H1 (cell line): ENCODE data around the gene OGDHL. TPM values are rescaled to one million over a fixed set of nuclear protein-coding genes. Genes with fewer than 3 reads are reported as not detected.

Experiments used
- CTCF ChIA-PET: fragments of 300-600 bp; sonication (Branson Sonifier 250); formaldehyde crosslinking; loops from one replicate; lab custom pipeline; 2021; ENCODE audit not compliant: partially characterized antibody; lab: Charles Lee
- POLR2A ChIA-PET: fragments of 300-600 bp; sonication (Branson Sonifier 250); formaldehyde crosslinking; loops from one replicate; lab custom pipeline; 2021; ENCODE audit warnings: inconsistent platforms; ENCODE audit not compliant: partially characterized antibody; lab: Charles Lee
- DNase-seq, 2 experiments: peaks; one replicate each; pipeline versions ENCODE4 v3.0.0 to v3.0.0-alpha.2; 2010 to 2022; ENCODE audit warnings: low spot score in 2 of 2, low read depth in 1 of 2, mixed read lengths in 1 of 2
- FAIRE-seq: peaks from 2 replicates; lab custom pipeline; 2011; peaks lifted over from hg19 to GRCh38; lab: Jason Lieb, UNC
- H2AFZ ChIP-seq: 2 replicates; pipeline ENCODE4 v1.8.1; 2012; ENCODE audit warnings: low read length, inconsistent platforms
- H2AK5ac ChIP-seq: 2 replicates; pipeline ENCODE4 v1.6.1; 2013; ENCODE audit warnings: low read depth, low read length
- H2BK120ac ChIP-seq: replicated peaks from 2 replicates; pipeline ENCODE3; 2013; ENCODE audit warnings: low read depth, low read length, inconsistent platforms
- H2BK12ac ChIP-seq: 2 replicates; pipeline ENCODE4 v1.6.1; 2013; ENCODE audit warnings: low read depth, low read length
- H2BK15ac ChIP-seq: 2 replicates; pipeline ENCODE4 v1.6.1; 2013; ENCODE audit warnings: low read length
- H2BK20ac ChIP-seq: 2 replicates; pipeline ENCODE4 v1.6.1; 2013; ENCODE audit warnings: low read length
- H2BK5ac ChIP-seq: 2 replicates; pipeline ENCODE4 v1.6.1; 2013; ENCODE audit warnings: low read depth, low read length
- H3K14ac ChIP-seq: 2 replicates; pipeline ENCODE4 v1.6.1; 2013; ENCODE audit warnings: inconsistent platforms; ENCODE audit not compliant: insufficient read length
- H3K18ac ChIP-seq: 2 replicates; pipeline ENCODE4 v1.6.1; 2013; ENCODE audit warnings: low read length; ENCODE audit errors: extremely low read depth
- H3K23ac ChIP-seq: 2 replicates; pipeline ENCODE4 v1.6.1; 2013; ENCODE audit warnings: inconsistent platforms; ENCODE audit not compliant: insufficient read length
- H3K23me2 ChIP-seq: 2 replicates; pipeline ENCODE4 v1.6.1; 2013; ENCODE audit warnings: low read depth, low read length
- H3K27ac ChIP-seq: 2 replicates; pipeline ENCODE4 v1.6.1; 2011; ENCODE audit warnings: low read depth, low read length, inconsistent platforms
- H3K27me3 ChIP-seq, 4 experiments: replicated peaks in 1 of 4; 1 replicate in 1 of 4; 2 replicates in 3 of 4; pipeline versions ENCODE4 v1.6.1 to v1.8.1; 2011 to 2013; ENCODE audit warnings: low read length in 3 of 4, mild to moderate bottlenecking in 3 of 4, inconsistent platforms in 2 of 4, mixed read lengths in 2 of 4, moderate library complexity in 1 of 4; ENCODE audit not compliant: control insufficient read depth in 3 of 4, insufficient read depth in 3 of 4; ENCODE audit errors: extremely low read depth in 1 of 4
- H3K36me3 ChIP-seq, 4 experiments: 2 replicates each; pipeline versions ENCODE4 v1.6.1 to v1.8.1; 2011 to 2013; ENCODE audit warnings: mild to moderate bottlenecking in 4 of 4, low read length in 3 of 4, moderate library complexity in 2 of 4, control low read depth in 1 of 4, inconsistent platforms in 1 of 4; ENCODE audit not compliant: insufficient read depth in 4 of 4, control insufficient read depth in 2 of 4
- H3K4ac ChIP-seq: replicated peaks from 2 replicates; pipeline ENCODE3; 2013; ENCODE audit warnings: low read length, low read depth, mixed read lengths, inconsistent platforms; ENCODE audit not compliant: insufficient read length
- H3K4me1 ChIP-seq, 4 experiments: replicated peaks in 1 of 4; 1 replicate in 1 of 4; 2 replicates in 3 of 4; pipeline versions ENCODE4 v1.6.1 to v1.8.1; 2011 to 2013; ENCODE audit warnings: low read length in 3 of 4, inconsistent platforms in 2 of 4, mixed read lengths in 1 of 4; ENCODE audit not compliant: insufficient read depth in 4 of 4, control insufficient read depth in 3 of 4
- H3K4me2 ChIP-seq, 2 experiments: 2 replicates each; pipeline versions ENCODE4 v1.6.1 to v1.8.1; 2011 to 2013; ENCODE audit warnings: low read depth in 2 of 2, low read length in 2 of 2, control low read depth in 1 of 2, inconsistent platforms in 1 of 2, mild to moderate bottlenecking in 1 of 2; ENCODE audit not compliant: insufficient read depth in 1 of 2
- H3K4me3 ChIP-seq, 4 experiments: fragments of 200-600, 300-600 bp in 1 of 4; sonication (generic), shearing (Covaris generic), sonication (Bioruptor Twin) in 1 of 4; 2 replicates each; pipeline versions ENCODE4 v1.5.1 to v1.8.1; 2011 to 2016; ENCODE audit warnings: low read length in 4 of 4, low read depth in 3 of 4, control low read depth in 2 of 4, inconsistent platforms in 2 of 4, mild to moderate bottlenecking in 2 of 4, mixed read lengths in 1 of 4, moderate library complexity in 1 of 4; ENCODE audit not compliant: insufficient read depth in 2 of 4; ENCODE audit errors: extremely low read depth in 1 of 4
- H3K56ac ChIP-seq: replicated peaks from 2 replicates; pipeline ENCODE3; 2013; ENCODE audit warnings: low read depth, mild to moderate bottlenecking, mixed read lengths, low read length, inconsistent platforms; ENCODE audit not compliant: insufficient read length
- H3K79me1 ChIP-seq: 2 replicates; pipeline ENCODE4 v1.6.1; 2013; ENCODE audit warnings: low read depth, low read length, control low read depth
- H3K79me2 ChIP-seq, 2 experiments: 2 replicates each; pipeline versions ENCODE4 v1.6.1 to v1.8.1; 2012 to 2013; ENCODE audit warnings: low read length in 2 of 2, mild to moderate bottlenecking in 2 of 2, inconsistent platforms in 1 of 2; ENCODE audit not compliant: insufficient read depth in 2 of 2, control insufficient read depth in 1 of 2
- H3K9ac ChIP-seq, 4 experiments: replicated peaks in 1 of 4; 1 replicate in 1 of 4; 2 replicates in 3 of 4; pipeline versions ENCODE4 v1.6.1 to v1.8.1; 2011 to 2013; ENCODE audit warnings: low read depth in 3 of 4, low read length in 3 of 4, control low read depth in 2 of 4, mild to moderate bottlenecking in 2 of 4, moderate library complexity in 2 of 4, inconsistent platforms in 1 of 4; ENCODE audit errors: extremely low read depth in 1 of 4
- H3K9me3 ChIP-seq, 2 experiments: 2 replicates each; pipeline versions ENCODE4 v1.6.1 to v1.8.1; 2012 to 2013; ENCODE audit warnings: mild to moderate bottlenecking in 2 of 2, moderate library complexity in 2 of 2, control low read depth in 1 of 2, inconsistent platforms in 1 of 2, low read depth in 1 of 2, low read length in 1 of 2, mixed read lengths in 1 of 2; ENCODE audit not compliant: insufficient read depth in 2 of 2
- H4K20me1 ChIP-seq, 2 experiments: replicated peaks in 1 of 2; 2 replicates each; pipeline versions ENCODE3 to v1.8.1; 2011 to 2013; ENCODE audit warnings: inconsistent platforms in 2 of 2, low read length in 2 of 2, mild to moderate bottlenecking in 1 of 2; ENCODE audit not compliant: insufficient read depth in 2 of 2, control insufficient read depth in 1 of 2
- H4K5ac ChIP-seq: 2 replicates; pipeline ENCODE4 v1.6.1; 2013; ENCODE audit warnings: low read length, low read depth, mixed read lengths, inconsistent platforms; ENCODE audit not compliant: insufficient read length
- H4K8ac ChIP-seq: 2 replicates; pipeline ENCODE4 v1.8.0; 2013; ENCODE audit warnings: mild to moderate bottlenecking, moderate library complexity, low read length, inconsistent platforms; ENCODE audit not compliant: insufficient read depth; ENCODE audit errors: extremely low read depth
- H4K91ac ChIP-seq: replicated peaks from 2 replicates; pipeline ENCODE3; 2013; ENCODE audit warnings: low read length, mixed read lengths, inconsistent platforms; ENCODE audit not compliant: insufficient read length
- ASH2L ChIP-seq: fragments of 200-600, 300-600 bp; sonication (generic); IDR thresholded peaks from one replicate; pipeline ENCODE4 v1.7.1; 2017; ENCODE audit warnings: low read length
- CTCF ChIP-seq, 3 experiments: IDR thresholded peaks; 1 replicate in 2 of 3; 2 replicates in 1 of 3; pipeline versions ENCODE4 v1.5.1 to v1.6.1; 2011; ENCODE audit warnings: low read length in 3 of 3, mild to moderate bottlenecking in 3 of 3, inconsistent platforms in 2 of 3, low read depth in 1 of 3, moderate library complexity in 1 of 3; ENCODE audit not compliant: insufficient read depth in 1 of 3; ENCODE audit errors: control extremely low read depth in 1 of 3
- GABPA ChIP-seq: IDR thresholded peaks from 2 replicates; pipeline ENCODE4 v1.6.1; 2011; ENCODE audit warnings: mild to moderate bottlenecking, low read length, moderate library complexity, borderline replicate concordance; ENCODE audit not compliant: insufficient read depth
- RAD21 ChIP-seq, 2 experiments: IDR thresholded peaks in 1 of 2; conservative IDR thresholded peaks in 1 of 2; 2 replicates each; pipeline ENCODE4 v1.6.1; 2011; ENCODE audit warnings: low read depth in 2 of 2, low read length in 2 of 2, improper control_type of control experiment in 1 of 2, inconsistent platforms in 1 of 2, mild to moderate bottlenecking in 1 of 2, moderate library complexity in 1 of 2
- RFX5 ChIP-seq: IDR thresholded peaks from 2 replicates; pipeline ENCODE4 v1.6.1; 2011; ENCODE audit warnings: low read depth, low read length, improper control_type of control experiment, borderline replicate concordance
- SAP30 ChIP-seq: fragments of 300-600 bp; sonication (generic); IDR thresholded peaks from 2 replicates; pipeline ENCODE4 v1.7.1; 2012; ENCODE audit warnings: low read length, moderate library complexity, mild to moderate bottlenecking, inconsistent platforms; ENCODE audit not compliant: insufficient read depth, insufficient replicate concordance
- SIX5 ChIP-seq: IDR thresholded peaks from 2 replicates; pipeline ENCODE4 v1.6.1; 2011; ENCODE audit warnings: mild to moderate bottlenecking, low read depth, low read length
- WGBS, 2 experiments: shearing (Covaris generic) in 1 of 2; methylation state at CpG; one replicate each; pipeline versions ENCODE4 v1.1.6 to v1.1.7; 2013 to 2015; ENCODE audit warnings: low lambda C conversion rate in 2 of 2, mixed read lengths in 2 of 2, inconsistent platforms in 1 of 2, low coverage in 1 of 2, missing lambda C conversion rate in 1 of 2; ENCODE audit not compliant: insufficient replicate concordance in 2 of 2, insufficient coverage in 1 of 2, insufficient read length in 1 of 2; ENCODE audit errors: extremely low coverage in 1 of 2, missing lambda C conversion rate in 1 of 2; 5-methylcytosine and 5-hydroxymethylcytosine counted together
- polyA plus RNA-seq, 7 experiments: library from polyadenylated mRNA; depleted of rRNA in 3 of 7; stranded (reverse) in 5 of 7; unstranded in 2 of 7; fragments of >200 nt in 5 of 7; fragments of 200-250 nt in 2 of 7; gene quantifications; 1 replicate in 5 of 7; 2 replicates in 1 of 7; 4 replicates in 1 of 7; pipeline versions ENCODE4 v1.2.1 to v1.2.3, GENCODE V29; 2011 to 2013; ENCODE audit warnings: missing spikeins in 2 of 7, mixed read lengths in 2 of 7
- total RNA-seq: library from RNA; stranded (reverse); fragmentation: NEBNext Ultra II Directional; extraction: Animal tissue kit (Norgen Biotek cat#: 25700); gene quantifications from 2 replicates; pipeline ENCODE4 v1.2.1, GENCODE V29; 2021

The OGDHL gene
- total and polyA plus RNA-seq, 2 of the 8 experiments (the other 6 are each of a cell fraction or from before 2014, with no cell fraction given) = 16.1 to 16.6 TPM

GRCh38 chr10:49767752-49768151 is 5.6 kb upstream of the OGDHL start:
- H2BK5ac ChIP-seq = no peak overlapping the region
- H3K27me3 ChIP-seq = peaks cover 10 to 22% (median 19%) of the 10 kb centered on the region in 4 experiments; a peak in 6 of 7 replicates
- no peak overlapping the region for H3K9ac ChIP-seq
- H3K4ac ChIP-seq = no peak overlapping the region
- ChIA-PET CTCF (interaction anchor here (1.1 to 2.3 kb wide), 6 partner anchors 14 to 163 kb away, joined by 3 to 6 read pairs (median 4); no protein-coding TSS in a partner anchor), POLR2A (no interaction called here)
- 0 out of 2 replicates have a peak overlapping the region, but pooled peaks have one; percentile 3 for H4K8ac ChIP-seq
- H3K36me3 ChIP-seq = no peaks in the 10 kb centered on the region
- no peak overlapping the region; the same call in 1 of the 2 replicates for H2BK12ac ChIP-seq
- no peak overlapping the region for H3K56ac ChIP-seq
- H2AFZ ChIP-seq = no peak overlapping the region
- no peak overlapping the region for H2BK120ac ChIP-seq
- WGBS, 2 experiments = 66% methylated on average over 7 of the region's 7 CpGs; no CpG with 5 or more reads in 1 of the 2 experiments
- H4K91ac ChIP-seq = no peak overlapping the region
- peak overlapping the region in 1 of 4 experiments; percentile 54; a peak in 1 of 8 replicates for H3K4me3 ChIP-seq
- H3K4me1 ChIP-seq = peaks cover 0 to 5% (median under 1%) of the 10 kb centered on the region in 4 experiments; a peak in 4 of 7 replicates
- H2AK5ac ChIP-seq = no peak overlapping the region
- H3K79me2 ChIP-seq = no peaks in the 10 kb centered on the region
- H2BK20ac ChIP-seq = no peak overlapping the region
- DNase-seq (no peak), FAIRE-seq (no peak)
- H3K23me2 ChIP-seq = no peaks in the 10 kb centered on the region; the same call in 1 of the 2 replicates
- H3K9me3 ChIP-seq = no peaks in the 10 kb centered on the region
- no peak overlapping the region for H3K23ac ChIP-seq
- H3K27ac ChIP-seq = no peak overlapping the region
- H3K79me1 ChIP-seq = no peaks in the 10 kb centered on the region
- no peak overlapping the region for H3K14ac ChIP-seq
- H2BK15ac ChIP-seq = no peak overlapping the region
- TF ChIP-seq ASH2L (peak; percentile 1), RAD21 (IDR thresholded peaks at IDR 0.05 in 1 of 2, conservative IDR thresholded peaks at IDR 0.05 in 1 of 2; ENCODE audit: low read depth in 2 of 2, low read length in 2 of 2) (peak in 1 of 2 experiments; percentile 42; a peak in 2 of 4 replicates), SAP30 (no peak), RFX5 (no peak), SIX5 (no peak), CTCF (IDR thresholded peaks at IDR 0.05; ENCODE audit: control extremely low read depth in 1 of 3, insufficient read depth in 1 of 3, low read depth in 1 of 3, low read length in 3 of 3) (peak; percentile 18 to 41 (median 35)), GABPA (no peak)
- peak overlapping the region in 1 of 2 experiments; percentile 62; a peak in 1 of 4 replicates for H3K4me2 ChIP-seq
- H3K18ac ChIP-seq = no peak overlapping the region
- no peak overlapping the region for H4K5ac ChIP-seq
- H4K20me1 ChIP-seq = no peaks in the 10 kb centered on the region
